HUES64 (cell line): ENCODE results near the gene SHB.

Experiments
- H3K27ac ChIP-seq: 2 replicates; pipeline ENCODE4 v1.7.0; 2013; ENCODE audit warnings: low read depth, low read length, inconsistent platforms
- H3K27me3 ChIP-seq: 2 replicates; pipeline ENCODE4 v1.6.1; 2013; ENCODE audit warnings: mild to moderate bottlenecking, low read length; ENCODE audit not compliant: insufficient read depth
- H3K36me3 ChIP-seq: 2 replicates; pipeline ENCODE4 v1.6.1; 2013; ENCODE audit warnings: mild to moderate bottlenecking, low read length; ENCODE audit not compliant: insufficient read depth
- H3K4me1 ChIP-seq: 2 replicates; pipeline ENCODE4 v1.6.1; 2013; ENCODE audit warnings: mild to moderate bottlenecking, low read length, moderate library complexity; ENCODE audit not compliant: insufficient read depth
- H3K4me3 ChIP-seq: 2 replicates; pipeline ENCODE4 v1.5.1; 2013; ENCODE audit warnings: mild to moderate bottlenecking, low read length, moderate library complexity
- H3K9ac ChIP-seq: 2 replicates; pipeline ENCODE4 v1.6.1; 2013; ENCODE audit warnings: mild to moderate bottlenecking, low read depth, low read length
- H3K9me3 ChIP-seq: 2 replicates; pipeline ENCODE4 v1.6.1; 2013; ENCODE audit warnings: low read depth, low read length; ENCODE audit not compliant: insufficient read depth
- WGBS: fragments of 150-250, 120-280 bp; methylation state at CpG from one replicate; pipeline ENCODE4 v1.1.7; 2013; ENCODE audit warnings: missing lambda C conversion rate; 5-methylcytosine and 5-hydroxymethylcytosine counted together

The SHB gene

DNA sequence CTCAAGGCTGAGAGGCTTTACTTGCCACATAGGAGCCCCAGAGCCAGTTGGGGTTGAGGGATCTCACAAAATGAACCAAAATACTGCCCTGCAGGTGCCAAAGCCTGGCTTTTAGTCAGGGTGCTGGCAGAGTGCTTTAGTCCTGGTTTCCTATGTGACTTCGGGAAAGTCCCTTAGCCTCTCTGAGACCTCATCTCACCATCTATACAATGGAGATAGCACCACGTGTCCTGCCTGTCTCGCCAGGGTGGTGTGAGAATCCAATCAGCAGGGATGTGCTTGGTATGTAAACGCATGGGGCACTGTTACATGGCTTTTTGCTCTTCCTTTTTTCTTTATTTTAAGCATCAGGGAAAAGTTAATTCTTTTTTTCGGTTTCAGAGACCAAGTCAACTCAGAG, 68.3 kb downstream of the SHB start:
- H3K36me3 ChIP-seq, result no peaks in the 10 kb centered on the region
- no peaks in the 10 kb centered on the region for H3K9me3 ChIP-seq
- no peak overlapping the region for H3K27ac ChIP-seq
- H3K27me3 ChIP-seq, result no peaks in the 10 kb centered on the region
- H3K4me1 ChIP-seq, result peaks cover 10% of the 10 kb centered on the region; the same call in 1 of the 2 replicates
- no peak overlapping the region for H3K9ac ChIP-seq
- 91% methylated on average over 5 of the region's 5 CpGs for WGBS
- no peak overlapping the region for H3K4me3 ChIP-seq

DNA sequence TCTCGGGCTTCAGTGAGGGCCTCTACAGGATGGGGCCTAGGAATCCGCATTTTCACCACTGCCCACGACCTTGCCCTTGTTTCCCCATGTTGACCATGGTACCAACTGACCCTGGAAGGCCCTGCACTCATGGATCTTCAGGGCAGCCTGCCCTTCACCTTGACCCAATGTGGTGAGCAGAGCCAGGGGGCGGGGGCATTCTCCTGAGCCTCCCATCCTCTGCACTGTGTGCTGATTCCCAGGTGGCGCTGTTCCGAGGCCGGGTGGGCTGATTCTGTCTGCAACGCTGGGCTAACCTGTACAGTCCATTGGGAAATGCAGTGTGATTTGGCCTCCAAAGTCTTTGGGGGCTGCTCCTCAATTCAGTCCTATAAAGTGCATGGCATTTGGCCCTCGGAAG, 68.7 kb downstream of the SHB start:
- 86% methylated on average over 9 of the region's 9 CpGs for WGBS
- H3K9ac ChIP-seq, result no peak overlapping the region
- no peaks in the 10 kb centered on the region for H3K36me3 ChIP-seq
- no peaks in the 10 kb centered on the region for H3K9me3 ChIP-seq
- peaks cover 10% of the 10 kb centered on the region; the same call in 1 of the 2 replicates for H3K4me1 ChIP-seq
- H3K4me3 ChIP-seq, result no peak overlapping the region
- H3K27me3 ChIP-seq, result no peaks in the 10 kb centered on the region
- H3K27ac ChIP-seq, result no peak overlapping the region

DNA sequence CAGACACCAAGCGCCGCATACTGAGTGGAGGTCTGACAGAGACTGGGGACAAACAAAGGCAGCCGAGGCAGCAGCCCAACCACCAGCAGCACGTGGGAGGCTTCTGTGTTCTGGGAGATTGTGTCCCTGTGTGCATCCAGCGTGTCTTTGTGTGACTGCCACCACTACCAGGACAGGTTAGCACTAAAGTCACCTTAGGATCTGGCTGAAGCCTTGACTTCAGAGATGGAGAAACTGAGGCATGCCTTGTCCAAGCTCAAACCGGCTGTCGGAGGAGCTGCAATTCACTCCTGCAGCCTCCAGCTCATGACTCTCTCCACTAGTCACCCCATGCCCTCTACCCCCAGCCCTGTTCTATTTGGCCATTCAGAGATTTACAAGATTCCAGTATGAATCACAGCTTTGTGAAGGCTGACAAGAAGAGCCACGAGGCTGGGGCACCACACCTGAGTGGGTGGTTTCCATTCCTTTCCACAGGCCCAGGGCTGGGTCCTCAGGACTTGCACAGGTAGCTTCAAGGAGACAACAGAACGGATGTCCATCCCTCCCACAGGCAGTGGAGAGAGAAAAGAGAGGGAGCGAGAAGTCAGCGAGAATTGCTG, 69.3 kb downstream of the SHB start:
- 86% methylated on average over 11 of the region's 11 CpGs for WGBS
- Histone ChIP-seq H3K4me3 (no peak overlapping the region), H3K4me1 (peaks cover 10% of the 10 kb centered on the region; the same call in 1 of the 2 replicates), H3K27ac (no peak overlapping the region), H3K36me3 (no peaks in the 10 kb centered on the region), H3K9me3 (no peaks in the 10 kb centered on the region), H3K9ac (no peak overlapping the region), H3K27me3 (no peaks in the 10 kb centered on the region)

DNA sequence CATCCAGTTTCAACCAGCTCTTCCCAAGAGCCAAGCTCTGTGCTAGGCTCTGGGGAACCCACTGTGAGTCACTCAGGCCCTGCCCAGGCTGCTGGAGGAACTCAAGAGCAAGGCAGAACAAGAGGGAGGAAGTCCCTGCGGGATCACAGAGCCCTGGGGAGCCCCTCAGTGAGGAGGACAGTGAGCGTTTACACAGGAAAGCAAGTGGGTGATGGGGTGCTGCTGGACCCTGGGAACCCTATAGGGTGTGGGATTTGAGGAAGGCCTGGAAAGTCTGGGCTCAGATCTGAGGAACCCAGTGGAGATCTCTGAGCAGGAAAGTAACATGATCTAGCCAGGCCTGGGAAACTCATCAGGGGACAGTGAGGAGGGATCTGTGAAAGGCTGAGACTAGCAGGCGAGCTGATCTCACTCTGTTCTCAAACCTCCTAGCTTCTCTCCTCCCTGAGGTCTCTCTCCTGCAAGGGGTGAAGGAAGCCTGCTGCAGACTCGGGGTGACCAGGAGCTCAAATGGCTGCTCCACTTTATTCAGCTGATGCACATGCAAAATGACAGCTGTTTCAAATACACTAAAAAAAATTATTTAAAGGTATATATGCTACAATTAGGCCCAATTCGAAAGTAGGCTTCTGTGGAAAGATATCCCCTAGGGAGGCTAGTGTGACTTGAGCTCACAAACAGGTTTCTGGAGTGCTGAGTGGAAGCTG, 70.0 kb downstream of the SHB start:
- H3K9ac ChIP-seq, result no peak overlapping the region
- 83% methylated on average over 5 of the region's 5 CpGs for WGBS
- peaks cover 10% of the 10 kb centered on the region; the same call in 1 of the 2 replicates for H3K4me1 ChIP-seq
- H3K27me3 ChIP-seq, result no peaks in the 10 kb centered on the region
- no peak overlapping the region for H3K4me3 ChIP-seq
- H3K27ac ChIP-seq, result no peak overlapping the region
- H3K36me3 ChIP-seq, result no peaks in the 10 kb centered on the region
- H3K9me3 ChIP-seq, result no peaks in the 10 kb centered on the region

DNA sequence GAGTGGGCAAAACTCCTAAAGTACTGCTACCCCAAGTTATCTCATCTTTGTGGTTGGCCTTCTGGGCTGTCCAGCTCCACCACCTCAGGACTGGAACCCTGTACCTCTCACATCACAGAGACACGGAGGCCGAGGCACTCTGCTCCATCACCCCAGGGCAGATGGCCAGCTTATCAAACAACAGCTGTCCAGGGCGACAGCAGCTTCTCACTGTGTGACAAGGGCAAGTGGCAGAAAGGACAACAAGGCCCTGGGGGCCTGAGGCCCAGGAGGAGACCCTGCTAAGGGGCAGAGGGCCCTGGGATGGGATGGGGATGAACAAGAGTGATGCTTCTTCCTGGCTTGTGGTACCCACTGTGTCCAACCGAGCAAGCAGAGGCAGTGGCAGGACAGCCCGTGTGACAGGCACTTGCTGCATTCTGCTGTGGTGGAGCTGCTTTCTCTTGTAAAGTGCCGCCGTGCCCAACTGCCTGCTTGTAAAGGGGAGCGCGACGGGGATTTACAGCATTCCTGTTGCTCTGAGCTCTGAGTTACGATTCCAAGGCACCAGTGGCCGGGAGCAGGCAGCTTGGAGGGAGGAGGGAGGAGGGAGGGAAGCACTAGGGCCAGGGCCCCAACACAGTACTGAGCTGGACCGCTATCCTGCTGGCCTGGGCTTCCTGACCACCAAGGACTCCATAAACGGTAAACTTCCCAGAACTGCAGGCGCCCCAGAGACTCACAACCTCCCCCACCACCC, 71.2 kb downstream of the SHB start:
- Histone ChIP-seq H3K9me3 (no peaks in the 10 kb centered on the region), H3K4me3 (no peak overlapping the region), H3K27ac (no peak overlapping the region), H3K27me3 (no peaks in the 10 kb centered on the region), H3K9ac (no peak overlapping the region), H3K36me3 (no peaks in the 10 kb centered on the region), H3K4me1 (peaks cover 10% of the 10 kb centered on the region; the same call in 1 of the 2 replicates)
- WGBS, result 82% methylated on average over 15 of the region's 15 CpGs

DNA sequence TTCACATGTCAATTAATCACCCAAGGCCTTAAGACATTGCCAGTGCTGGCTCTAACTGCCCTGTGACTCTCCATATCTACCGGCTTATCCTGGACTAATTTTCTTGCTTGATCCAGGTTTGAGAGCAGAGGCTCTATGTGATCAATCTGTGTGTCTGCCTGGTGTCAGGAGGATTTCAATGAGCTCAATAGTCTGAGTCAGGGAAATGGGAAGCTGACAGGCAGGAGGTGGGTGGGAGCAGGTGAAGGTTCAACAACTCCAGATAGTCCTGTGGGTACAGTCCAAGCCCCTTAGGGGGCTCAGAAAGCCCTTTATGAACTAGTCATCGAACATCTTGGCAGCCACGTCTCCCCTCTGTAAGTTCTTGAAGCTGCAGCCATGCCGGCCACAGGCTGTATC, 72.2 kb downstream of the SHB start:
- Histone ChIP-seq H3K27ac (no peak overlapping the region), H3K27me3 (no peaks in the 10 kb centered on the region), H3K4me1 (peaks cover 10% of the 10 kb centered on the region; the same call in 1 of the 2 replicates), H3K9me3 (no peaks in the 10 kb centered on the region), H3K36me3 (no peaks in the 10 kb centered on the region), H3K9ac (no peak overlapping the region), H3K4me3 (no peak overlapping the region)
- 93% methylated on average over 4 of the region's 4 CpGs for WGBS

DNA sequence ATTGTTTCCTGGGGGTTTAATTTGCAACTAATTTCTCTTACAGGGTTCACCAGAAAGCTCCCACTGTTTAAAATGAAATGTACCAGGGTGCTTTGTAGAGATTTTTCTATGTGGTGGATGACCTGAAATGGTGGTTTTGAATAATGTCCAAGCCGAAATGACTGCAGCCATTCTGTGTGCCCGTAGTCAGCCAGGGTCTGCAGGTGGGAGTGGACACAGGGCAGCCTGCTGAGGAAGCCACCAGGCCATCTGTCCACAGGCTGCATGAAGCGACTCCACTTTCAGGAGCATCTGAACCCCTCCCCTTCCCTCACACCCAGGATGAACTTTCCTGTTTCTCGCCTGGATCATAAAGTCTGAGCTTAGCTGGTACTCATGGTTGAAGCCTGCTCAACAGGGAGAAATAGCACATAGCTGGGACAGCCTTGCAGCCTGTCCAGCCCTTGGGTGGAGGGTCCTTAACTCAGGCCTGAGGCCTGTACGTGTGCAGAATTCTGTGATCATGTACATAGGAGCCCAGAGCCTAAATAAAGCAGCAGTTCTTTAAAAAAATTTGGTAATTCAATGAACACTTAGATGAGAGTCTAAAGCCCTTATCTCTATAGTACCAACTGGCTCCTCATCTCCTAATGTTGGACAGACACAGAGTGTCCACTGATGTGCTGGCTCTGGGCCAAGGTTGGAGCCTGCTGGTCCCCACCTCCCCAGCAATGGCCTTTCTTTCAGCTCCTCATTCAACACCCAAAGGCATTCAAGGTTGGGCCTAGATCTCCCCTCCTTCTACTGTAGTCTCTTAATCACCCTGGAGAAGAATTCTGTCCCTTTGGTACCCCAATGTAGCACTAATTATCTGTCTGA, 72.8 kb downstream of the SHB start:
- no peak overlapping the region for H3K9ac ChIP-seq

DNA sequence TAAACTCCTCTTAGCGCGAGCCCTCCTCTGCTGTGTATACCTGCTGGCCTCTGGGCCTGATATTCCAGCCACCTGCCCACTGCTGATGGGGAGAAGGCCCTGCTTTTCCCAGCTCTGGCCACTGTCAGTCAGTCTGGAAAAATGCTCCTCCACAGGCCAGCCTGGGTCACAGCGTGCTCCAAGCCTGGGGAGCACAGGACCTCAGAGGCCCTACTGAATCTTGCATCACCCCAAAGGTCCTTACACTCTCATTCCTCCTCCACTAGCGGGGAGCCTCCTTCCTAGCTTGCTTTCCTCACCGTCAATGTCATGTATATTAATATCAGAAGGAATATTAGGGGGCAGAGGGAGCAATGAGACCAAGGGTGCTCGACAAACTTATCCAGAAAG, 73.7 kb downstream of the SHB start:
- H3K9me3 ChIP-seq, result no peaks in the 10 kb centered on the region
- H3K9ac ChIP-seq, result no peak overlapping the region
- H3K4me3 ChIP-seq, result no peak overlapping the region
- peaks cover 4% of the 10 kb centered on the region; the same call in 1 of the 2 replicates for H3K4me1 ChIP-seq
- H3K36me3 ChIP-seq, result no peaks in the 10 kb centered on the region
- no peak overlapping the region for H3K27ac ChIP-seq
- 93% methylated on average over 4 of the region's 6 CpGs for WGBS
- H3K27me3 ChIP-seq, result no peaks in the 10 kb centered on the region

More for the DNA sequence above, 72.8 kb downstream of the SHB start:
- Histone ChIP-seq H3K4me1 (peaks cover 9% of the 10 kb centered on the region; the same call in 1 of the 2 replicates), H3K27me3 (no peaks in the 10 kb centered on the region), H3K27ac (no peak overlapping the region), H3K4me3 (no peak overlapping the region), H3K9me3 (no peaks in the 10 kb centered on the region), H3K36me3 (no peaks in the 10 kb centered on the region)
- WGBS, result 91% methylated on average over 5 of the region's 5 CpGs

DNA sequence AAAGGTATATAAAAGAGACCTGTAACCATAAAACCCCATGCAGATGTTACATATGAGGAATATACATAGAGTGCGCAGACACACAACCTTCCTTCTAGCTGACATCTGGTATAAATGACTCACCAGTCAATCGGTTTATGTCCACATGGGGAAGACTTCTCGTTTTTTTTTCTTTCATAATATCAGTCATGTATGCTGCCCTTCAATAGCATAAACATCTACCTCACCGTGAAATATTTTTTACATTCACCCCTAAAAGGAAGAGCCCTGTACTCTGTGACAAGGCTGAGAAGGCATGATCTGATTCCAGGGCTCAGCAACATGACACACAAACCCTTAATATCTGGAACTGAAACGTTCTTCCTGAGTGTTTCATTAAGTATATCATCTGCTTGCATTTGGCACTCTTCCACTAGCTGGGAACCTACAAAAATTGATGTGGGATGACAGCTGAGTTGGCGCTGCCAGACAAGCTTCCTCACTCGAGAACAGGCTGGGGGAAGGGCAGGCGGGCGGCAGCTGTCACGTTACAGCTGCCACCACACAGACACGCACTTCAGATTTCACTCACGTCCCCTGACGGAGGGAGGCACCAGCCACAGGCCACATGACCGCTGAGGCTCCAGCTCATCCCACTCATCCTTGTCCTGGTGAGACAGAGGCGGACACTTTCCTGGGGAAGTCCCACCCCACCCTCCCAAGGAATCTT, 74.2 kb downstream of the SHB start:
- 92% methylated on average over 15 of the region's 15 CpGs for WGBS
- no peak overlapping the region for H3K27ac ChIP-seq
- no peaks in the 10 kb centered on the region for H3K9me3 ChIP-seq
- H3K36me3 ChIP-seq, result no peaks in the 10 kb centered on the region
- no peak overlapping the region for H3K9ac ChIP-seq
- H3K27me3 ChIP-seq, result no peaks in the 10 kb centered on the region
- H3K4me3 ChIP-seq, result no peak overlapping the region
- H3K4me1 ChIP-seq, result peaks cover 4% of the 10 kb centered on the region; the same call in 1 of the 2 replicates

DNA sequence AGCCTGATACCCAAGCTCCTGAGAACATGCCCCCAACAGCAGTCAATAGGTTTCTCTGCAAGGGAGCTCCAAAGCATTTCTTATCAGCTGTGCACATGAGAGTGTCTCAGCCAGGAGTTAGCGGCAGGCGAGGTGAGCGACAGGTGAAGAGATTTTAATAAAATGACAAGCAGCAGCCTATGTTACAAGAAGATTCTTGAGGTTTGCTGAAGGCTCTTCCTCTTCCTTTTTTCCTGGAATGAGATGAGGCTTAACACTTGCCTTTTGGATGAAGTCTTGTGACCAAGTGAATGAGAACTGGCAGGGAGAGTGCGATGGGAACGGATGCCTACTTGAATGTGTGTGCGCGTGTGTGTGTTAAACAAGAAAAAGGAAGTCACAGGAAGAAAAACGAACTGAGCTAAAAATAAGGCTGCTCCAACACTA, 76.1 kb downstream of the SHB start:
- Histone ChIP-seq H3K36me3 (no peaks in the 10 kb centered on the region), H3K4me1 (no peaks in the 10 kb centered on the region), H3K4me3 (no peak overlapping the region), H3K27me3 (no peaks in the 10 kb centered on the region), H3K9ac (no peak overlapping the region), H3K27ac (no peak overlapping the region), H3K9me3 (no peaks in the 10 kb centered on the region)
- 96% methylated on average over 8 of the region's 8 CpGs for WGBS
